Mucosa of gallbladder (tissue), 1 donor: ENCODE data around the gene ZDHHC24. TPM values are rescaled to one million over a fixed set of nuclear protein-coding genes. Genes with fewer than 3 reads are reported as not detected.
"Not testable (repeated sequence)": the region's sequence is repeated elsewhere in the genome, so short reads cannot be mapped to it uniquely, and the experiment has no call there.

Experiments used
- DNase-seq: peaks from one replicate; pipeline ENCODE4 v3.0.0-alpha.2; 2020; ENCODE audit warnings: low spot score
- total RNA-seq: library from RNA; stranded (reverse); gene quantifications from one replicate; pipeline ENCODE4 v1.2.1, GENCODE V29; 2021
- donor health status: DM: no; HTN: no; CAD: no.

The ZDHHC24 gene
- total RNA-seq, 1 donor from 2014 or later = 24.1 TPM

DNA sequence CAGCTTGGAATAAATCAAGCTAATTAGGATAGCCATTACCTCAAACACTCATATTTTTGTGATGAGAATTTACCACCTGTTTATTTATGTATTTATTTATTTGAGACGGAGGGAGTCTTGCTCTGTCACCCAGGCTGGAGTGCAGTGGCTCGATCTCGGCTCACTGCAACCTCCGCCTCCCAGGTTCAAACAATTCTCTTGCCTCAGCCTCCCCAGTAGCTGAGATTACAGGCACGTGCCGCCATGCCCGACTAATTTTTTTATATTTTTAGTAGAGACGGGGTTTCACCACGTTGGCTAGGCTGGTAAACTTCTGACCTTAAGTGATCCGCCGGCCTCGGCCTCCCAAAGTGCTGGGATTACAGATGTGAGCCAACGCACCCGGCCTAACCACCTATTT lies 896 bp downstream of the ZDHHC24 start:
- DNase-seq = not testable (repeated sequence)

DNA sequence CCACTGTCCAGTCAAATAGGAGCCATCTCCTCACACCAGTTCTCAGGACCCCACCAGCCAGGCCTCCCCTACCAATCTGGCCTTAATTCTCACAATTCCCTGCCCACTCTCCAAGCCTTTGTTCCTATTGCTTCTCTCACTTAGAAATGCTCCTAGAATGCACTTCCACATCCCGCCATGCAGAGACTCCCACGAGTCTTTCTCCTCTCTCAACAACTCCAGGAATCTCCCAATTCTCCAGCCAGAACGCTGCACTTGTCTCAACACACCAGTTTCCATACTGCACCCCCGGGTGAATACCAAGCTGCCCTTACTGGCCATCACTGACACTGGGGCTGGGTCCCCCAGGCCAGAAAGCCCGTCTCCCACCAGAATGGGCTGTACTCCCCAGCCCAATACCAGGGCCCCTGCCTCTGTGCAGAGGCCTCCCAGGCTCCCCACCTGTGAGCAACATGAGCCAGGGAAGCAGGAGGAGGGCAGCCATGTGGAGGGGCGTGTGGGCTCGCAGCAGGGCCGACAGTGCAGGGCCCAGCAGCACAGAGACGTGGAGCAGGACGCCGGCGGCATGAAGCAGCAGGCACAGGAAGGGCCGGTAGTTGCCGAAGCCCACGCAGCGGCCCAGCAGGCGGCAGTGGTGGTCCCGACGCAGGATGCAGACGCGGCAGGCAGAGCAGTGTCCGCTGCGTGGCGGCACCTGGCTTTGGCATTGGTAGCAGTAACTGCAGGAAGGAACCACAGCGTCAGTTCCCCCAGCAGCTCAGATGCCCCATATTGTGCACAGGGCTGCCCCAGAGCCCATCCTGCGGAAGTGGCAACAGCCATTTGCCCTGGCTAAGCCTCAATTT lies 2.4 kb downstream of the ZDHHC24 start:
- peak; percentile 45 for DNase-seq

DNA sequence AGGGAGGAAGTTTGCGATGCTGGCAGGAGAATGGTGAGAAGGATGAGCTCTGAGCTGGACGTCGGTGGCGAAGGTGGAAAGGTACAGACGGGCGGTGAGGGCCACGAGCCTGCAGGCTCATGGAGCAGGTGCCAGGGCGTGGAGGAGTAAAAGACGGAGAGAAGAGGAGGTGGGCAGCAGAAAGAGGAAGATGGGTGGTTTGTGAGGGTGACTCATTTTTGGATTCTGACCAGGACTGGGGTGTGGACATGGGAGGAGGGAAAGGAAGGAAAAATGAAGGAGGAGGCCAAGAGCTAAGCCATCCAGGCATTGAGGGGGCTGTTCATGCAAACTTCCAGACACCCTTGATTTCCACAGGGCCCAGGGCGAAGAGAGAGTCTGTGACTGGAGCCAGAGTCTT lies 3.5 kb downstream of the ZDHHC24 start:
- DNase-seq = no peak

DNA sequence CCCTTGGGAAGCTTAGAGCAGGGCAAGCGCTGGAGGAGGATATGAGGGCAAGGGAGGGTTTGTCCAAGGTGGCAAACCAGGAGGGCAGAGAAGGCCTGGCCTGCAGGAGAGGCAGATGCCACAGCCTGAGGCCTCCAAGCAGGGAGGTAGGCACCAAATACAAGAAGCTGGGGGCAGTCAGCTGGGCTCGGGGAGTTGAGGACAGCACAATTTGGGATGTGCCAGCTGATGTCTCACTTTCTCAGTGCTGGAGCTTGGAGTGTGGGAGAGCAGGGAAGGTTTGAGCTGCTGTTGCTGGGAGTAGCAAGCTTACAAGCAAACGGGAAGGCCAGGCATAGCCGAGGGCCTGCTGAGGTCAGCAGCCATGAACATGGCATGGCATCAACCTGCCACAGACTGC lies 4.0 kb downstream of the ZDHHC24 start:
- DNase-seq = no peak

DNA sequence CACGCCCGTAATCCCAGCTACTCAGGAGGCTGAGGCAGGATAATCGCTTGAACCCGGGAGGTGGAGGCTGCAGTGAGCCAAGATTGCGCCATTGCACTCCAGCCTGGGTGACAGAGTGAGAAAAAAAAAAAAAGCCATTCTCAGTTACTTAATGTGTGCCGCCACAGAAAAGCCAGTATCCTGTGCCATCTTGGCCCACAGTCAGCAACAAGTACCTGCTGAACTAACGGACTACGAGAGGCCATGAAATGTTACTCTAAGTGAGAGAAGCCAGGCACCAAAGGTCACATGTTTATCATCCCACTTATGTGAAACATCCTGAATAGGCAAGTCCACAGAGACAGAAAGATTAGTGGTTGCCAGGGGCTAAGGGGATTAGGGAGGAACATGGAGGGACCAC lies 5.2 kb downstream of the ZDHHC24 start:
- not testable (repeated sequence) for DNase-seq

DNA sequence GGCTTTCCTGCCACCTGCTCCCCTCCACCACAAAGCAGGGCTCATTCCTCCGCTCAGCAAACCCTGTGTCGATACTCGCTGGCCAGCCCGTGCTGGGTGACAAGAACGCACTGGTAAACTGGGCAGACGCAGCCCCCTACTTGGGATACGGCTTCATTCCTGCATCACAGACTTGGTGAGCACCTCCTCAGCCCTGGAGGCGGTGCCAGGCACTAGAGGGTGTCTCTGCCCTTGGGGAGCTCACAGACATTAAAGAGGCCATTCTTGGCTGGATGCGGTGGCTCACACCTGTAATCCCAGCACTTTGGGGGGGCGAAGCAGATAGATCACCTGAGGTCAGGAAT lies 6.0 kb downstream of the ZDHHC24 start:
- no peak for DNase-seq

DNA sequence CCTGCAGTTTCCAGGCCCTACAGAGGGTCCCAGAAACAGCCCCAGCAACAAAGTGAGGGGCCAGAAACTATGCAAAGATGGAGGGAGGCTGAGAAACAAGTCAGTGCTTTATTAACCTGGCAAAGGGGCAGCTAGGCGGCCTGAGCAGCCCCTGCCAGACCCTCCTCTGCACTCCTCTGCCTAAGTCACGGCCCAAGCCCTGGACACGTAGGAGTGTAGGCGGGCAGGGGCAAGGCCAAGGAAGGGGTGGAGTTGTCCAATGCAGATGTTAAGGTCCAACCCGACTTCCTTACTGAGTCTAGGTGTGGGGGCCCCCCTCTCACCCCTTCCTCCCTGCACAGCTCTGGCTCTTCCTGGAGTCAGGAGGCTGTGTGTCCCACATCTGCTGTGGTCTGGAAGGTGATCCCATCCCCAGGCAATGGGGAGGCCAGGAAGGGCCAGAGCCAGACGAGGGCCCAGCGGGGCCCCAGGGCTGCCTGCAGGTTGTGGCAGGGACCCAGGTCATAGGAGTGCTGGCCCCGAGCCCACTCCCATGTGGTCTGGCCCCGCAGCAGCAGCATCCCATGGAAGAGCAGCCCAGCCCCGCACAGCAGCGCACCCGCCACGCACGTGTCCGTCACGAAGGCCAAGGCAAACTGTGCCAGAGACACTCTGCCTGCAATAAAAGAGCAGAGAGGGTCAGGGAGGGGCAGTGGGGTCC lies 6.5 kb downstream of the ZDHHC24 start:
- no peak for DNase-seq

DNA sequence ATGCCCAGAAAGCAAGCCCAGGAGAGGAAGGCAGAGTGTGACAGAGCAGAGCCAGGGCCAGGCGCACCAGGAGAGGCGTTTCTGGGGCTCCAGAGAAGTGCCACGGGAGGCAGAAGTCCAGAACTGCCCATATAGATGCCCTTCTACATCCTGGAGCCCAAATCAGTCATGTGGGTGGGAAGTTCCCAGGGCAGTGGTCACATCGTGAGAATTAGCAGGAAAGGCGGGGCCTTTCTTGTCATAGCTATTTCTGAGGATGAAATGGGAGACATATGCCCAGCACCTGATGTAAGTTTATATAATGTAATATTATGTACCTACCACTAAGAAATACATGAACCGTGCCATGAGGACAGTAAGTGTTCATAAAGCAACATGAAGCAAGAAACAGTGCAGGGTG lies 13.1 kb downstream of the ZDHHC24 start:
- no peak for DNase-seq

DNA sequence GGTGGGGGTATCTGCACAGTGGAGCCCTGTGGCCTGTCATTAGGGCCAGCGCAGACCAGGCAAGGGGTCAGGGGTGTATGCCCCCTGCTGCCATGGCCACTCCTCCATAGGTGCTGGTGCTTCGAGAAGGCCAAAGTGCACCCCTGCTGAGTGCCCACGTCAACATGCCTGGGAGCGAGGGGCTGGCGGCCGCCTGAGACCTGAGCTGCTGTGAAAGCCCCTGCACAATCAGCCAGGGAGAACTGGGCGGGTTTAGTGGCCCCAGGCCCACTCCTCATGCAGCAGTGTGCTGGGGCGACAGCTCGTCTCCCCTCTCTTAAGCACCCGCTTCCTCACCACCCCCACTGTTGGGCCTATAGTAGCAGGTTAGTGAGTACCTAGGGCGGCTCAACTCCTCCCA lies 14.0 kb downstream of the ZDHHC24 start:
- no peak for DNase-seq

DNA sequence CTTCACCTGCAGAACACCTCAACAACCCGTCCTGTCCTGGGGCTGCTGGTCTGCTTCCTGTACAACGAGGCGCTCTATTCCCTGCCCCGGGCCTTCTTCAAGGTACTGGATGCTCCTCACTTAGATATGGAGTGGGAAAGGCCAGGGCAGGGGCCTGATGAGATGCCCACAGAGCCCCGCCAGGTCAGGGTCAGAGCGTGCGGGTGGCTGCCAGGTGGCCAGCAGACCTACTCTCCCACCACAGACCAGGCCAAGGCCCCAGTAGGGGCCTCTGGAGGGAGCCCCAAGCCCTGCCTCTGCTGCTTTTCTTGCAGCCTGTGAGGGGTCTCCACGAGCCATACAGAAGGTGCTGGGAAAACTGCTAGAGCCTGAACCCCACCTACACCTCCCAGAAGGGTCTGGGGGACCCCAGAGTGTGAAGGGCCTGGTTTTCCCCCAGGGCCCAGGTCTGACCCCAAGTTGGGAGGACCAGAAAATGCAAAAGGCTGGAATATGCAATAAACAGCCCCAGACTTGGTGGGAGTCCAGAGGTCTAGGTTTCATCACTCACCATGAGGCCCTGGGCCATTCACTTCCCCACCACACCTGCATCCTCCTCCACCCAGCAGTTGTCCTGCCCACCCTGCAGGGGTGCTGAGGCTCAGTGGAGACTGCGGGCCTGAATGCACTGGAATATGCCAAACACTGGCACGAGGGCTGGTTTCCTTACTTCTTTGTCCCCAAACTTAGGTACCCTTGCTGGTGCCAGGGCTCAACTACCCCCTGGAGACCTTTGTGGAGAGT lies 14.7 kb downstream of the ZDHHC24 start:
- DNase-seq = no peak

DNA sequence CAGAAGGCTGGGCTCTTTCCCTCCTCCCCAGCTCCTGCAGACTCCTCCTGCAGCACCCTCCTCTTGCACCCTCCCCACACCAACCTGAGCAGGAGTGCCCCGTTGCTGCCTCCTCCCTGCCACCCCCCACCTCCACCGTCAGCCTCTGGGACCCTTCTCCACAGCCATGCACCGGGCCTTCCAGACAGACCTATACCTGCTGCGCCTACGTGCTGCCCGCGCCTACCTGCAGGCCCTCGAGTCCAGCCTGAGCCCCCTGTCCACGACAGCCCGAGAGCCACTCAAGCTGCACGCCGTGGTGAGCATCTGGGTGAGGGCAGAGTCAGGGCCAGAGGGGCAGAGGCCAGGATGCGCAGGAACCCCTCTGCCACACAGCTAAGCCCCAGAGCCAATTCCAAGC lies 16.2 kb downstream of the ZDHHC24 start:
- no peak for DNase-seq

DNA sequence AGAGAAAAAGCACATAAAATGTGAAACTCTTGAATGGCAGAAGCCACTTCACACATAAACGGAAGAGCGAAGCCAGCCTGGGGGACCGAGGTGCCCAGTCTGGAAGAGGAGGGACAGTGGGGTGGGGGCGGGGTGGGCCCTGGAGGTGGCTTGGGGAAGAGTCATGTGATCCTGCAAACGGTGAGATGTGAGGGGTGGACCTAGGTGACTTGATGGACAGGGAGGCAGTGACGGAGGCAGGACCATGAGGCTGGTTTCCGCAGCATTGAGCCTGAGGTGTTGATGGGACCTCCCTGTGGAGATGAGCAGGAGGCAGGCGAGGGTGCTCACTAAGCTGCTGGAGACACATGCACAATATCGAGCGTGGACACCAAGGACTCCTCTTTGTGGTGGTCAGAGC lies 16.8 kb downstream of the ZDHHC24 start:
- no peak for DNase-seq

DNA sequence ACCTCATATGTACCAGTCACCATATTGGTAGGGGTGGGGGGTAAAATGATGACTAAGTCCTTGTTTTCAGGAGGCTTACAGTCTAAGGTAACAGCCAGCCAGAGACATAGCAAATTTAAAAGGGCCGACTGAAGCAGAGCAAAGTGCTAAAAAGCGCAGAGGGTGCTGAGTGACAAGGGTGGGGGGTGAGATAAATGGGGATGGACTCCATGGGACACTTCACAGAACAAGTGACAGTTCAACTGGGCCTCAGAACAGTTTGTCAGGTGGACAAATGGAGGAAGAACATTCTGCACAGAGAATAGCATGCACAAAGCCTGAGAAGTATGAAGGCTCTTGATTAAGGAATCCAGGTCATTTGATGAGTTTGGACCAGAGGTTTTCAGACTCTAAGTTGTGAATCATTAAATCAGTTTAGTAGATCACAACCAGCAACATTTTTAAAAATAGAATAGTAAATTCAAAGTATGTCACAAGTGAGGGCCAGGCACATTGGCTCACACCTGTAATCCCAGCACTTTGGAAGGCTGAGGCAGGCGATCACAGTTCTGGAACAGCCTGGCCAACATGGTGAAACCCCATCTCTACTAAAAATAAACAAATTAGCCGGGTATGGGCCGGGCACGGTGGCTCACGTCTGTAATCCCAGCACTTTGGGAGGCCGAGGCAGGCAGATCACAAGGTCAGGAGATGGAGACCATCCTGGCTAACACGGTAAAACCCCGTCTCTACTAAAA lies 21.4 kb downstream of the ZDHHC24 start:
- DNase-seq = no peak

DNA sequence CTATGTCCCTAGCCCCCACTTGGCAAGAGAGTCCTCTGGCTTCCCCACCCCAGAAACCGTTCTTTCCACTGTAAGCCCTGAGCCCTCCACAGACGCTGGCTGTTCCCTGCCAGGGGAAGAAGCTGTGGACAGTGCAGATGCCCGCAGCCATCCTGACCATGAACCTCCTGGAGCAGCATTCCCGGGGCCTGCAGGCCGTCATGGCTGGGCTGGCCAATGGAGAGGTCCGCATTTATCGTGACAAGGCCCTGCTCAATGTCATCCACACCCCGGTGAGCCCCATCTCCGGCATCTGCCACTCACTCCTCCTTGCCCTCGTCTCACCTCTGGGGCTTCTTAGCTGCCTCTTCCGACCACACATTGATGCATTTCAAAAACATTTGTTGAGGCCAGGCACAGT lies 22.2 kb downstream of the ZDHHC24 start:
- no peak for DNase-seq

DNA sequence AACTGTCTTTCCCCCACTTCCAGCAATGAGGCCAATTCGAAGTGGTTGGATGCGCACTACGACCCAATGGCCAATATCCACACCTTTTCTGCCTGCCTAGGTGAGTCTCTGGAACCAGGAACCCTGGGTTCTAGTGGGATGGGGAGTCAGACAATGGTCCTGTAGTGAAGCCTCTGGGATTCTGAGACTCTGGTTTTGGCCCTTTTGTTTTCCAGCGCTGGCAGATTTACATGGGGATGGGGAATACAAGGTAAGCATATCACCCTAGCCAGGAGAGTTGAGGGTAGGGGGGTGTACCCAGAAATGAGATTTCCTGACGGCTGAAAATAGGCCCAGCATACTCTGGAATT lies 34.9 kb downstream of the ZDHHC24 start:
- DNase-seq = no peak

DNA sequence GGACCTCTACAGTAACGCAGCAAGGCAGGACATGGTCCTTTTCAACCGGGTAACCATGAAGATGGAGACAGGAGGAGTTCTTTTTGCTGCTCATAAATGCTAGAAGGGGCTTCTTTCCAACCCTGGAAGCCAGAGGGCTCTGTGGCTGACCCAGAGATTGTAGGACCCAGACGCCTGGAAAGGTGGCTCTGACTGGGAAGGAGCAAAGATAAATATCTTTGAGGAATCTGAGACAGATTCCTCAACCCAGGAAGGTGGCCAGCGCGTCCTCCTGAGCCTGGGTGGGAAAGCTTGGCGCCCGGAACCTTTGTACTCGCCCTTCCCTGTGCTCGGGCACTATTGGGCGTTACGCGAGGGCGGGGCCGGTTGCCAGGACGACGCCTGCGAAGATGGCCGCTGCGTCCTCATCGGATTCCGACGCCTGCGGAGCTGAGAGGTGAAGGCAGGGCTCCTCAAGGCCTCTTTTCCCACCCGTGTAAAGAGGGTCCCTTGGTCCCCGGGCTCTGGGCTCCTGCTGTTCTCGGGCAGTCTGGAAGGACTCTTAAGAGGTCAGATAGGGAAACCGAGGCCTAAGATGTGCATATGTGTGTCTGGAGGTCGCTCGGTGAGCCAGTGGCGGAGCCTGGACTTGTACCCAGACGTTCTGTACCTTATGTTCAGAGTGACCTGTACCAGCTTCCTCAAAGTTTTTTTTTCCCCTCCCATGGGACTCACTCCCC lies 35.4 kb downstream of the ZDHHC24 start, which contains the start of gene BBS1:
Gene BBS1, plus strand, starts transcription at position 365 of the 719 bp plus-strand sequence. Its CDS starts 25 bp downstream, at position 390.
- peak; percentile 87 for DNase-seq

DNA sequence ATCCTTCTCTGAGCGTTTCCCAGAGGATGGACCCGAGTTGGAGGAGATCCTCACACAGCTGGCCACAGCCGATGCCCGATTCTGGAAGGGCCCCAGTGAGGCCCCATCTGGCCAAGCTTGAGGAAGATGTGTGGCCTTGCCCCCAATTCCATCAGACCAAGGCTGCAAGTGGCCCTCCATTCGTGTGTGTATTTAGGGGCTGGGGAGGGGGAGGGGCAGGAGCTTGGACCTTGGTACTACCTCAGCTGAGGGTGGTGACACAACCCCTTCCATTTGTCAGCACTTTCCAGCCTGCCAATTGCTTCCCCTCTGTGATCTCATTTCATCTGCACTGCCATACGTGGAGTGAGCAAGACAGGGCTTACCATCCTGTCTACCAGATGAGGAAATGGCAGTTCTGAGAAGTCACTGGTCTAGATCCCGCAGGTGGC lies 36.7 kb downstream of the ZDHHC24 start:
- DNase-seq = no peak

DNA sequence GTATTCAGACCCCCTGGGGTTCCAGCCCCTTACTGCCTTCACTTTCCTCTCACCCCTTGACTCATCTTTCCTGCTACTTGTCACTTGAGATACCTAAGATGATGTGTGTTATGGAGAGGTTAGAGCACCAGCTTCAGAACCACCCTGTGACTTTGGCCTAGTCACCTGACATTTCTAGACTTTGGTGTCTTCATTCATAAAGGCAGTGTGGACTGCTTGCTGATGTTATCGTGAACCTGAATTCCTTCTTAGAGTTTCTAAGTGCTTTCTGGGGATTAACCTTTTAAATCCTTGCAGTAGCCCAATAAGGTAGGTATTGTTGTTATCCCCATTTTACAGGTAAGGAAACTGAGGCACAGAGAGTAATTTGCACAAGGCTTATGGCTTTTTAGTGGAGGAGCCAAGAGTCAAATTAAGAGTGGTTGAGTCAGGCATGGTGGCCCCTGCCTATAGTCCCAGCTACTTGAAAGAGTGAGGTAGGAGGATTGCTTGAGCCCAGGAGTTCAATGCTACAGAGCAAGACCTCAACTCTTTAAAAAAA lies 40.5 kb downstream of the ZDHHC24 start:
- no peak for DNase-seq

DNA sequence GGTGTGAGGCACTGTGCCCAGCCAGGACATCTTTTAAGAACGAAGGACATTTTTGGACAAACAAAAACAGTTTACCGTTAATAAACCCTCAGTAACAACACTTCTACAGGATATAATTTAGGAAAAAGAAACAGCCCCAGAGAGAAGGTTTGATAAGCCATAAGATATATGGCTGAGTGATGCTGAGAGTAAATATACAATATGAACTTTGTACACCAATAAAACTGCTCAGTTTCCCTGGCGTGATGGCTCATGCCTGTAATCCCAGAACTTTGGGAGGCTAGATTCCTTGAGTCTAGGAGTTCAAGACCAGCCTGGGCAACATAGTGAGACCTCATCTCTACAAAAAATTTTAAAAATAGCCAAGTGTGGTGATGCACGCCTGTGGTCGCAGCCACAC lies 47.3 kb downstream of the ZDHHC24 start:
- DNase-seq = no peak

DNA sequence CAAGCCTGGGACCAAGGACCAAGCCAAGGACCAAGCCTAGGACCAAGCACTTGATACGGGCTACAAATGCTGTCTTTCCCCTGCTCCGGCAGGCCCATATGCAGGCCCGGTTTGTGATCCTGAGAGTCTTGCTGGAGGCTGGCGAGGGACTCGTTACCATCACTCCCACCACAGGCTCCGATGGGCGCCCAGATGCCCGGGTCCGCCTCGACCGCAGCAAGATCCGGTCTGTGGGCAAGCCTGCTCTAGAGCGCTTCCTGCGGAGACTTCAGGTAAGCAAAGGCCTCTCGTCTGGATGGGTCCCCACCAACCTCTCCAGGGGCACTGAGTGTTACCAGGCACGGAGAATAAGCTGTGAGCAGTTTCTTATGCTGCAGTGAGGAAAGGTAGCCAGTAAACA lies 48.6 kb downstream of the ZDHHC24 start:
- DNase-seq = no peak

DNA sequence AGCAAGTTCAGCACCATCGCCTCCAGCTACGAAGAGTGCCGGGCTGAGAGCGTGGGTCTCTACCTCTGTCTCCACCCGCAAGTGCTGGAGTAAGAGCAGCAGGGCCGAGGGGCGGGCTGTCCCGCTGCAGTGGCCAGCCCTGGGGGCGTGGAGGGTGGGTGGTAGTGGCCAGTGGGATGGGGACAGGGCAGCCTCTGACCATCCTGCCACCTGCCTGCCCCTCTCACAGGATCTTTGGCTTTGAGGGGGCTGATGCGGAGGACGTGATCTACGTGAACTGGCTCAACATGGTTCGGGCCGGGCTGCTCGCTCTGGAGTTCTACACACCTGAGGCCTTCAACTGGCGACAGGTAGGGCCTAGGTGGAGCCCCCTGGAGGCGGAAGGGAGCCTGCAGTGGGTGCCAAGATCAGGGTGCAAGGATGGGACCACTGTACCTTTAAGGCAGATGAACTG lies 50.4 kb downstream of the ZDHHC24 start:
- no peak for DNase-seq
